Ascending aorta (tissue), 2 donors: ENCODE data around the gene PYDC1. TPM values are rescaled to one million over a fixed set of nuclear protein-coding genes. Genes with fewer than 3 reads are reported as not detected.

Experiments used
- DNase-seq, 2 donors: peaks; one replicate each; pipeline ENCODE4 v3.0.0-alpha.2; 2019; ENCODE audit warnings: low spot score in 2 of 2
- H3K27ac ChIP-seq, 2 donors: fragments of 200-600 bp; sonication (generic); one replicate each; pipeline ENCODE4 v1.5.1; 2016 to 2017; ENCODE audit warnings: mild to moderate bottlenecking in 1 of 2
- H3K27me3 ChIP-seq: fragments of 200-600 bp; sonication (generic); one replicate; pipeline ENCODE4 v1.5.1; 2017
- H3K36me3 ChIP-seq, 2 donors: fragments of 200-600 bp; sonication (generic); one replicate each; pipeline ENCODE4 v1.5.1; 2016
- H3K4me1 ChIP-seq, 2 donors: fragments of 200-600 bp; sonication (generic); one replicate each; pipeline ENCODE4 v1.5.1; 2016 to 2017; ENCODE audit warnings: mild to moderate bottlenecking in 1 of 2
- H3K4me3 ChIP-seq, 2 donors: fragments of 200-600 bp; sonication (generic); one replicate each; pipeline ENCODE4 v1.5.1; 2016 to 2017; ENCODE audit warnings: mild to moderate bottlenecking in 1 of 2
- H3K9me3 ChIP-seq, 2 donors: fragments of 200-600 bp; sonication (generic); one replicate each; pipeline ENCODE4 v1.5.1; 2016
- intact Hi-C: fragments of 100-400 bp; cut with DNase I; formaldehyde crosslinking; loops from one replicate; pipeline ENCODE4 v1.15.1; 2023
- total RNA-seq: library from RNA; depleted of rRNA; stranded (reverse); fragments of >200 nt; gene quantifications from one replicate; pipeline ENCODE4 v1.1.0, GENCODE V29; 2016
- TF ChIP-seq, protein P1 (sequence below), 3 experiments: fragments of 200-600 bp in 2 of 3; fragments of 450-650 bp in 1 of 3; sonication (generic) in 2 of 3; IDR thresholded peaks; one replicate each; pipeline ENCODE4 v1.5.1; 2016 to 2019; ENCODE audit warnings: antibody characterized with exemption in 3 of 3, mild to moderate bottlenecking in 1 of 3, moderate library complexity in 1 of 3

The PYDC1 gene
- total RNA-seq, 1 donor from 2014 or later = not detected

DNA sequence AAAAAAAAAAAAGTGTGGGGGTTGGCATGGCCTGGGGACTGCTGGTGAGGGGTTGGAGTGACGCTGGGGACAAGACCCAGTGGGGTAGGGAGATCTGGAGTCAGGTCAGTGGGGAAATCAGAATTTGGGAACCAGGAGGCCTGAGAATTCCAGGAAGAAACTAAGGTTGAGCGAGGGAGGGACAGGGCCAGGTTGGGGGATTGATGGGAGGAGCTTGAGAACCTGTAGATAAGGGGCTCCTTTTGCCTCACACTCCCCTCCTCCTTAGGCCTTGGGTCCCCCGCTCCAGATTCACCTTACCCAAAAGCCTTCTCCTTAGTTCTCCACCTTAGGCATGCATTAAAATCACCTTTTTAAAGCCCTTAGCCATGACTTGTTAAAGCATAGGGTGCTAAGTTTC lies 8.3 kb upstream of the PYDC1 start:
- Histone ChIP-seq H3K9me3 (no peaks in the 10 kb centered on the region), H3K27ac (no peak overlapping the region), H3K4me3 (no peak overlapping the region), H3K36me3 (no peaks in the 10 kb centered on the region), H3K4me1 (no peaks in the 10 kb centered on the region), H3K27me3 (no peaks in the 10 kb centered on the region)
- intact Hi-C loops = no loop called here
- DNase-seq = no peak
- TF ChIP-seq, protein P1, sequence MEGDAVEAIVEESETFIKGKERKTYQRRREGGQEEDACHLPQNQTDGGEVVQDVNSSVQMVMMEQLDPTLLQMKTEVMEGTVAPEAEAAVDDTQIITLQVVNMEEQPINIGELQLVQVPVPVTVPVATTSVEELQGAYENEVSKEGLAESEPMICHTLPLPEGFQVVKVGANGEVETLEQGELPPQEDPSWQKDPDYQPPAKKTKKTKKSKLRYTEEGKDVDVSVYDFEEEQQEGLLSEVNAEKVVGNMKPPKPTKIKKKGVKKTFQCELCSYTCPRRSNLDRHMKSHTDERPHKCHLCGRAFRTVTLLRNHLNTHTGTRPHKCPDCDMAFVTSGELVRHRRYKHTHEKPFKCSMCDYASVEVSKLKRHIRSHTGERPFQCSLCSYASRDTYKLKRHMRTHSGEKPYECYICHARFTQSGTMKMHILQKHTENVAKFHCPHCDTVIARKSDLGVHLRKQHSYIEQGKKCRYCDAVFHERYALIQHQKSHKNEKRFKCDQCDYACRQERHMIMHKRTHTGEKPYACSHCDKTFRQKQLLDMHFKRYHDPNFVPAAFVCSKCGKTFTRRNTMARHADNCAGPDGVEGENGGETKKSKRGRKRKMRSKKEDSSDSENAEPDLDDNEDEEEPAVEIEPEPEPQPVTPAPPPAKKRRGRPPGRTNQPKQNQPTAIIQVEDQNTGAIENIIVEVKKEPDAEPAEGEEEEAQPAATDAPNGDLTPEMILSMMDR (IDR thresholded peaks at IDR 0.05) = no peak

DNA sequence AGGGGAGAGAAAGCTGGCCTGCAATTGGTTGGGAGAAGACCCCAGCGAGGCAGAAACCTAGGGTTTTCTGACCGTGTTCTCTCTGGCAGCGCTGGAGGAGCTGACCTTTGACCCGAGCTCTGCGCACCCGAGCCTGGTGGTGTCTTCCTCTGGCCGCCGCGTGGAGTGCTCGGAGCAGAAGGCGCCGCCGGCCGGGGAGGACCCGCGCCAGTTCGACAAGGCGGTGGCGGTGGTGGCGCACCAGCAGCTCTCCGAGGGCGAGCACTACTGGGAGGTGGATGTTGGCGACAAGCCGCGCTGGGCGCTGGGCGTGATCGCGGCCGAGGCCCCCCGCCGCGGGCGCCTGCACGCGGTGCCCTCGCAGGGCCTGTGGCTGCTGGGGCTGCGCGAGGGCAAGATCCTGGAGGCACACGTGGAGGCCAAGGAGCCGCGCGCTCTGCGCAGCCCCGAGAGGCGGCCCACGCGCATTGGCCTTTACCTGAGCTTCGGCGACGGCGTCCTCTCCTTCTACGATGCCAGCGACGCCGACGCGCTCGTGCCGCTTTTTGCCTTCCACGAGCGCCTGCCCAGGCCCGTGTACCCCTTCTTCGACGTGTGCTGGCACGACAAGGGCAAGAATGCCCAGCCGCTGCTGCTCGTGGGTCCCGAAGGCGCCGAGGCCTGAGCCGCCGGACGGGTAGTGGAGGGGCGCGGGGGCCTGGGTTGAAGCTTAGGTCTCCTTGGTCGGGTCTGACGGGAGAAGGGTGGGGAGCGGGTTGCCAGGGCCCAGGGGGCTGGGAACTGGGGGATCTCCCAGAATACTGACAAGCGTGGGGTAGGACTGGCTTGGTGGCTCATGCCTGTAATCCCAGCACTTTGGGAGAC lies 7.4 kb upstream of the PYDC1 start:
- intact Hi-C loops = no loop called here
- H3K4me1 ChIP-seq = no peaks in the 10 kb centered on the region
- no peaks in the 10 kb centered on the region for H3K9me3 ChIP-seq
- DNase-seq = no peak
- H3K4me3 ChIP-seq = no peak overlapping the region
- H3K36me3 ChIP-seq = no peaks in the 10 kb centered on the region
- TF ChIP-seq, protein P1 (IDR thresholded peaks at IDR 0.05) = no peak
- H3K27ac ChIP-seq = no peak overlapping the region
- H3K27me3 ChIP-seq = no peaks in the 10 kb centered on the region

DNA sequence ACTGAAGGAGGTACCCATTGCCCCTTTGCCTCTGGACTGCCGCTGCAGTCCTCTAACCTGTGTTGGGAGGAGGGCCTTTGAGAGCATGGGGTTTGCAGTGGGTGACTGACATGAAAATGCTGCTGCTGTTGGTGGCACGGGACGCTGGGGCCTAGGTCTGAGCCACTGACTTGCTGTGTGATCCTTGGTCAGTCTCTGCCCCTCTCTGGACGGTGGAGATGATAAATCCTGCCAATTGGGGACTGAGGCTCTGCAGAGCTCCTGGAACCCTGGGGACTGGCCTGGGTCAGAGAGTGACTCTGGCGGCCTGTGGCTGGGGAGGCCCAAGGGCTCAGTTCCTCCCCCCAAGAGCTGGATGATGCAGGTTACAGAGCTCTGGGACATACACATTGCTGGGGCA lies 6.1 kb upstream of the PYDC1 start:
- Histone ChIP-seq H3K4me3 (no peak overlapping the region), H3K36me3 (no peaks in the 10 kb centered on the region), H3K4me1 (no peaks in the 10 kb centered on the region), H3K27me3 (no peaks in the 10 kb centered on the region), H3K9me3 (no peaks in the 10 kb centered on the region), H3K27ac (no peak overlapping the region)
- intact Hi-C loops = no loop called here
- no peak for DNase-seq
- TF ChIP-seq, protein P1 (IDR thresholded peaks at IDR 0.05) = no peak

DNA sequence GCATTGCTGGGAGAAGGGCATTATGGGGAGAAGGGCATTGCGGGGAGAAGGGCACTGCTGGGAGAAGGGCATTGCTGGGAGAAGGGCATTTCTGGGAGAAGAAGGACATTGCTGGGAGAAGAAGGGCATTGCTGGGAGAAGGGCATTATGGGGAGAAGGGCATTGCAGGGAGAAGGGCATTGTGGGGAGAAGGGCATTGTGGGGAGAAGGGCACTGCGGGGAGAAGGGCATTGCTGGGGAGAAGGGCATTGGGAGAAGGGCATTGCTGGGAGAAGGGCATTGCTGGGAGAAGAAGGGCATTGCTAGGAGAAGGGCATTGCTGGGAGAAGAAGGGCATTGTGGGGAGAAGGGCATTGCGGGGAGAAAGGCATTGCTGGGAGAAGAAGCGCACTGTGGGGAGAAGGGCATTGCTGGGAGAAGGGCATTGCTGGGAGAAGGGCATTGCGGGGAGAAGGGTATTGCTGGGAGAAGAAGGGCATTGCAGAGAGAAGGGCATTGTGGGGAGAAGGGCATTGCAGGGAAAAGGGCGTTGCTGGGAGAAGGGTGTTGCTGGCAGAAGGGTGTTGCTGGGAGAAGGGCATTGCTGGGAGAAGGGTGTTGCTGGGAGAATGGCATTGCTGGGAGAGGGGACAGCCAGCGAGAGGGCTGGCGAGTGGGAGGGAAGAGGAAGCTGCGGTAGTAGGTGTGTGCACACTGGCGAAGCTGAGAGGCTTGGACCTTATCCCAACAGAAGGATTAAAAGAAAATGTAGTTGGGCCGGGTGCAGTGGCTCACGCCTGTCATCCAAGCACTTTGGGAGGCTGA lies 4.6 kb upstream of the PYDC1 start:
- Histone ChIP-seq H3K27ac (no peak overlapping the region), H3K4me3 (no peak overlapping the region), H3K27me3 (peaks cover under 1% of the 10 kb centered on the region), H3K4me1 (peaks cover 5 to 6% of the 10 kb centered on the region in 2 donors), H3K9me3 (no peaks in the 10 kb centered on the region), H3K36me3 (no peaks in the 10 kb centered on the region)
- no peak for DNase-seq
- intact Hi-C loops = no loop called here
- TF ChIP-seq, protein P1 (IDR thresholded peaks at IDR 0.05) = no peak

DNA sequence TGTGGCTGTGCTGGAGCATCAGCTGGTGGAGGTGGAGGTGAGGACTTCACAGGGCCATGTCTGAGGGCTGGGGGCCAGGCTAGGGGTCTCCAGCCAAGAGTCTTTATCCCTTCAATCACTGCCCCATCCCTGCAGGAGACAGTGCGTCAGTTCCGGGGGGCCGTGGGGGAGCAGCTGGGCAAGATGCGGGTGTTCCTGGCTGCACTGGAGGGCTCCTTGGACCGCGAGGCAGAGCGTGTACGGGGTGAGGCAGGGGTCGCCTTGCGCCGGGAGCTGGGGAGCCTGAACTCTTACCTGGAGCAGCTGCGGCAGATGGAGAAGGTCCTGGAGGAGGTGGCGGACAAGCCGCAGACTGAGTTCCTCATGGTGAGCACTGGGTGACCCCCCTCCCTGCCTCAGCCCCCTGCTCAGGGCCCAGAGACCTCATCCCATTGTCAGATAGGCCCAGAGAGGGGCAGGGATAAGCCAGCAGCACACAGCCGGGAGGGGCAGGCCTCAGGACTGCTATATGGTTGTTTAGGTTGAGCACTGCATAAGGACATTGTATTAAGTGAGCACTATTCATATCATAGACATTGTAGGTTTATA lies 2.3 kb upstream of the PYDC1 start:
- Histone ChIP-seq H3K27ac (no peak overlapping the region), H3K9me3 (no peaks in the 10 kb centered on the region), H3K27me3 (peaks cover 3% of the 10 kb centered on the region), H3K36me3 (no peaks in the 10 kb centered on the region), H3K4me3 (no peak overlapping the region), H3K4me1 (peaks cover 13 to 23% of the 10 kb centered on the region in 2 donors)
- TF ChIP-seq, protein P1 (IDR thresholded peaks at IDR 0.05) = no peak
- no peak for DNase-seq
- intact Hi-C loops = no loop called here
